Parathyroid adenoma (tissue), 2 donors: Measurements from ENCODE around the gene TMPRSS6.

ENCODE experiments used
- H2AFZ ChIP-seq: fragments of 300-600 bp; sonication (generic); one replicate; pipeline ENCODE4 v1.7.0; 2017; ENCODE audit warnings: antibody characterized with exemption, mild to moderate bottlenecking
- H3K27ac ChIP-seq: fragments of 300-600 bp; sonication (generic); one replicate; pipeline ENCODE4 v1.7.0; 2017
- H3K27me3 ChIP-seq: fragments of 300-600 bp; sonication (generic); one replicate; pipeline ENCODE4 v1.7.0; 2017; ENCODE audit warnings: low read length; ENCODE audit not compliant: control insufficient read depth, insufficient read depth
- H3K36me3 ChIP-seq: fragments of 300-600 bp; sonication (generic); one replicate; pipeline ENCODE4 v1.7.0; 2017; ENCODE audit warnings: low read length; ENCODE audit not compliant: control insufficient read depth, insufficient read depth
- H3K4me1 ChIP-seq: fragments of 300-600 bp; sonication (generic); one replicate; pipeline ENCODE4 v1.7.0; 2017; ENCODE audit warnings: control low read depth
- H3K4me2 ChIP-seq: fragments of 300-600 bp; sonication (generic); one replicate; pipeline ENCODE4 v1.7.0; 2017; ENCODE audit warnings: low read length
- H3K4me3 ChIP-seq: fragments of 300-600 bp; sonication (generic); one replicate; pipeline ENCODE4 v1.7.0; 2017; ENCODE audit warnings: low read depth, low read length
- H3K79me2 ChIP-seq: fragments of 300-600 bp; sonication (generic); one replicate; pipeline ENCODE4 v1.7.0; 2017; ENCODE audit warnings: control low read depth
- H3K9ac ChIP-seq: fragments of 300-600 bp; sonication (generic); one replicate; pipeline ENCODE4 v1.7.0; 2017; ENCODE audit warnings: mild to moderate bottlenecking
- H3K9me3 ChIP-seq: fragments of 300-600 bp; sonication (generic); one replicate; pipeline ENCODE4 v1.7.0; 2017; ENCODE audit warnings: low read length; ENCODE audit not compliant: control insufficient read depth
- CTCF ChIP-seq: fragments of 300-600 bp; sonication (generic); IDR thresholded peaks from one replicate; pipeline ENCODE4 v1.7.0; 2017; ENCODE audit warnings: antibody characterized with exemption, mild to moderate bottlenecking
- donor health status: primary hyperparathyroidism.

The TMPRSS6 gene

GRCh38 chr22:37103656-37104452, 5.7 kb downstream of the TMPRSS6 start:
- no peak overlapping the region for H3K4me3 ChIP-seq
- no peak overlapping the region for H2AFZ ChIP-seq
- H3K36me3 ChIP-seq, result no peaks in the 10 kb centered on the region
- no peak overlapping the region for H3K4me2 ChIP-seq
- no peaks in the 10 kb centered on the region for H3K27me3 ChIP-seq
- no peak overlapping the region for H3K27ac ChIP-seq
- no peaks in the 10 kb centered on the region for H3K9me3 ChIP-seq
- H3K9ac ChIP-seq, result no peak overlapping the region
- no peaks in the 10 kb centered on the region for H3K4me1 ChIP-seq
- TF ChIP-seq CTCF, result no peak
- no peaks in the 10 kb centered on the region for H3K79me2 ChIP-seq

- H3K27ac ChIP-seq, result no peak overlapping the region
- H3K4me3 ChIP-seq, result no peak overlapping the region
- TF ChIP-seq CTCF, result no peak
Measured at GRCh38 chr22:37103151-37103550, 6.4 kb downstream of the TMPRSS6 start.

GRCh38 chr22:37101311-37102066, 8.0 kb downstream of the TMPRSS6 start:
- Histone ChIP-seq H3K9me3 (no peaks in the 10 kb centered on the region), H3K4me2 (no peak overlapping the region), H2AFZ (no peak overlapping the region), H3K9ac (no peak overlapping the region), H3K36me3 (no peaks in the 10 kb centered on the region), H3K4me1 (no peaks in the 10 kb centered on the region), H3K27ac (no peak overlapping the region), H3K4me3 (no peak overlapping the region), H3K79me2 (no peaks in the 10 kb centered on the region), H3K27me3 (no peaks in the 10 kb centered on the region)
- TF ChIP-seq CTCF, result no peak

More at GRCh38 chr22:37103151-37103550, 6.4 kb downstream of the TMPRSS6 start:
- Histone ChIP-seq H3K9me3 (no peaks in the 10 kb centered on the region), H3K36me3 (no peaks in the 10 kb centered on the region), H3K79me2 (no peaks in the 10 kb centered on the region), H3K9ac (no peak overlapping the region), H3K27me3 (no peaks in the 10 kb centered on the region), H2AFZ (no peak overlapping the region), H3K4me1 (no peaks in the 10 kb centered on the region), H3K4me2 (no peak overlapping the region)

GRCh38 chr22:37100589-37101127, 8.9 kb downstream of the TMPRSS6 start:
- H3K27me3 ChIP-seq, result no peaks in the 10 kb centered on the region

More at GRCh38 chr22:37100589-37101127, 8.9 kb downstream of the TMPRSS6 start:
- no peak for TF ChIP-seq CTCF
- no peaks in the 10 kb centered on the region for H3K79me2 ChIP-seq
- H3K4me1 ChIP-seq, result no peaks in the 10 kb centered on the region
- no peak overlapping the region for H3K4me3 ChIP-seq
- no peak overlapping the region for H3K9ac ChIP-seq
- no peaks in the 10 kb centered on the region for H3K36me3 ChIP-seq
- no peaks in the 10 kb centered on the region for H3K9me3 ChIP-seq
- no peak overlapping the region for H3K27ac ChIP-seq
- H3K4me2 ChIP-seq, result no peak overlapping the region
- H2AFZ ChIP-seq, result no peak overlapping the region
